NCI-H146 treated with DMSO at 0.1 percent for 48 hours (cell line): ENCODE results near the gene GCNT2.
A peak's percentile ranks its signal among the peaks of the same experiment; 100 is the strongest.
"Not testable (repeated sequence)": the region's sequence is repeated elsewhere in the genome, so short reads cannot be mapped to it uniquely, and the experiment has no call there.

Source experiments
- DNase-seq: peaks from one replicate; lab custom pipeline; 2025; ENCODE audit not compliant: unreplicated experiment; lab: John Stamatoyannopoulos, UW

GCNT2 gene

GRCh38 chr6:10655508-10656055 lies 134.4 kb downstream of the GCNT2 start:
- no peak for DNase-seq

GRCh38 chr6:10658910-10659698 lies 138.0 kb downstream of the GCNT2 start:
- DNase-seq, result no peak

DNA sequence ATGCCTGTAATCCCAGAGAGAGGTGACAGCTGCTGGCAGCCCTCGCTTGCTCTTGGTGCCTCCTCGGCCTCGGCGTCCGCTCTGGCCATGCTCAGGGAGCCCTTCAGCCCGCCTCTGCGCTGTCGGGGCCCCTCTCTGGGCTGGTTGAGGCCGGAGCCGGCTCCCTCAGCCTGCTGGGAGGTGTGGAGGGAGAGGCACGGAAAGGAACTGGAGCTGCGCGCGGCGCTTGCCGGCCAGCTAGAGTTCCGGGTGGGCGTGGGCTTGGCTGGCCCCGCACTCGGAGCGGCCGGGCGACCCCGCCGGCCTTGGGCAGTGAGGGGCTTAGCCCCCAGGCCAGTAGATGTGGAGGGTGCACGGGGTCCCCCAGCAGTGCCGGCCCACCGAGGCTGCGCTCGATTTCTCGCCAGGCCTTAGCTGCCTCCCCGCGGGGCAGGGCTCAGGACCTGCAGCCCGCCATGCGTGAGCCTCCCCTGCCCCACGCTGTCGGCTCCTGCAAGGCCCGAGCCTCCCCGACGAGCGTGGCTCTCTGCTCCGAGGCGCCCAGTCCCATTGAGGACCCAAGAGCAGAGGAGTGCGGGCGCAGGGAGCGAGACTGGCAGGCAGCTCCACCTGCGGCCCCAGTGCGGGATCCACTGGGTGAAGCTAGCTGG lies 138.7 kb downstream of the GCNT2 start:
- peak; percentile 12 for DNase-seq

DNA sequence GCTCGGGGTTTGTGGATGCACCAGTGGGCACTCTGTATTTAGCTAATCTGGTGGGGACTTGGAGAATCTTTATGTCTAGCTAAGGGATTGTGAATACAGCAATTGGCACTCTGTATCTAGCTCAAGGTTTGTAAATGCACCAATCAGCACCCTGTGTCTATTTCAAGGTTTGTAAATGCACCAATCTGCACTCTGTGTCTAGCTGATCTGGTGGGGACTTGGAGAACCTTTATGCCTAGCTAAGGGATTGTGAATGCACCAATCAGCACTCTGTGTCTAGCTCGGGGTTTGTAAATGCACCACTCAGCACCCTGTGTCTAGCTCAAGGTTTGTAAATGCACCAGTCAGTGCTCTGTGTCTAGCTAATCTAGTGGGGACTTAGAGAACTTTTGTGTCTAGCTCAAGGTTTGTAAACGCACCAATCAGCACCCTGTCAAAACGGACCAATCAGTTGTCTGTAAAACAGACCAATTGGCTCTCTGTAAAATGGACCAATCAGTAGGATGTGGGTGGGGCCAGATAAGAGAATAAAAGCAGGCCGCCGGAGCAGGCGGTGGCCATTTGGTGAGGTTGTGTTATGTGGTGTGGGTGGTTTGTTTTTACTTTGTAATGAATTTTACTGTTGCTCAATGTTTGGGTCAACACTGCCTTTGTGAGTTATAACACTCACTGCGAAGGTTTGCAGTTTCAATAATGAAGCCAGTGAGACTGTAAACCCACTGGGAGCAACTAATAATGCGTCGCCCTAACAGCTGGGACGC lies 139.5 kb downstream of the GCNT2 start:
- DNase-seq, result not testable (repeated sequence)

- no peak for DNase-seq
Observed at GRCh38 chr6:10662207-10662606, 141.1 kb downstream of the GCNT2 start.

DNA sequence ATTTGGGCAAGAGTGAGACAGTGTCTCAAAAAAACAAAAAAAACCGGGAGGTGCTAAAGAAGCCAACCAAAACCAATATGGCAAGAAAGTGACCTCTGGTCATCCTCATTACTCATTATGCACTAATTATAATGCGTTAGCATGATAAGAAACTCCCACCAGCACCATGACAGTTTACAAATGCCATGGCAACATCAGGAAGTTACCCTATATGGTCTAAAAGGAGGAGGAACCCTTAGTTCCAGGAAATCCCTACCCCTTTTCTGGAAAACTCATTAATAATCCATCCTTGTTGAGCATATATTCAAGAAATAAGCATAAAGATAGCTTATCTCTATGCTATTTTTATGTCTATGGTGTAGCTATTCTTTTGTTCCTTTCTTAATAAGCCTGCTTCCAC lies 141.6 kb downstream of the GCNT2 start:
- no peak for DNase-seq

DNA sequence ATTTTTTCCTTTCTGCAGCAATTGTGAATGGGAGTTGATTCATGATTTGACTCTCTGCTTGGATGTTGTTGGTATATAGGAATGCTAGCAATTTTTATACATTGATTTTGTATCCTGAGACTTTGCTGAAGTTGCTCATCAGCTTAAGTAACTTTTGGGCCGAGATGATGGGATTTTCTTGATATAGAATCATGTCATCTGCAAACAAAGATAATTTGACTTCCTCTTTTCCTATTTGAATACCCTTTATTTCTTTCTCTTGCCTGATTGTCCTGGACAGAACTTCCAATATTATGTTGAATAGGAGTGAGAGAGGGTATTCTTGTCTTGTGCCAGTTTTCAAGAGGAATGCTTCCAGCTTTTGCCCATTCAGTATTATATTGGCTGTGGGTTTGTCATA lies 144.4 kb downstream of the GCNT2 start:
- DNase-seq, result not testable (repeated sequence)

DNA sequence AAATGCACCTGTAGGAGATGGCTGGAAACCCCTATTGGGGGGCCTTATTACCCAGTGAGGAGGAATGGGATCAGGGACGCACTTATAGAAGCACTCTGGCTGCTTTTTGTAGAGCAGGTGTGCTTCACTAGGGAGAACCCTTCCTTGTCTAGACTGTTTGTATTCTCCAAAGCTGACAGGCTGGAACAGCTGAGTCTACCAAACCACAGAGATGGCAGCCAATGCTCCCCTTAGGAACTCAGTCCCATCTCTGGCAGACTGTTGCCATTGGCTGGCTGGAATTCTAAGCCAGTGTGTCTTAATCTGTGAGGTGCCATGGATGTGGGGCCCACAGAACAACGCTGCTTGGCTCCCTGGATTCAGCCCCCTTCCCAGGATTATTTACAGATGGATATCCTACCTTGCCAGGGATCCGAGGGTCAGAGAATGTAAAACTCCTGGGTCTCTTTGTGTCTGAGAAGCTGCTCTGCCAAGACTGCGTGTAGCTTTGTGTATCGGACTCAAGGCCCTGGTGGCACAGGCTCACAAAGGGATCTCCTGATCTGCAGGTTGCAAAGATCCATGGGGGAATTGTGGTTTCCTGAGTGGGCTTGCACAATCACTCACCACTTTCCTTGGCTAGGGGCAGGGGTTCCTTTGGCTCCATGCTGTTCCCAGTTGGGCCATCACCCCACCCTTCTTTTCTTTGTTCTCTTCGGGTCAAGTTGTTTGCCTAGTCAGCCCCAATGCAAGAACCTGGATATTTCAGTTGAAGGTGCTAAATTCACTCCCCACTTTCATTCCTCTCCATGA lies 147.2 kb downstream of the GCNT2 start:
- no peak for DNase-seq

- DNase-seq, result no peak
Observed at GRCh38 chr6:10676403-10676802, 155.3 kb downstream of the GCNT2 start.

DNA sequence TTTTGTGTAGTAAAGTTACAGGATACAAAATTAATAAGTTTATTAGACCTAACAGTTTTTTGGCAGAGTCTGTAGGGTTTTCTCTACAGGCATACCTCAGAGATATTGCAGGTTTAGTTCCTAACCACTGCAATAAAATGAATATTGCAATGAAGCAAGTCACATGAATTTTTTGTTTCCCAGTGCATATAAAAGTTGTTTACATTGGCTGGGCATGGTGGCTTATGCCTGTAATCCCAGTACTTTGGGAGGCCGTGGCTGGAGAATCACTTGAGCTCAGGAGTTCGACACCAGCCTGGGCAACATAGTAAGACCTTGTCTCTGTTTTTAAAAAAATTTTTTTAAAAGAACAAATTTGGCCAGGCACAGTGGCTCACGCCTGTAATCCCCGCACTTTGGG lies 157.3 kb downstream of the GCNT2 start:
- no peak for DNase-seq
